GM23248 (cell line): ENCODE data around the gene ZNF266.

Source experiments
- EZH2 ChIP-seq: fragments of 200-600 bp; sonication (generic); IDR thresholded peaks from 2 replicates; pipeline ENCODE4 v1.6.1; 2018; ENCODE audit warnings: antibody characterized with exemption, mild to moderate bottlenecking; ENCODE audit not compliant: insufficient read depth, poor library complexity, severe bottlenecking
- EZH2phosphoT487 ChIP-seq: fragments of 200-600 bp; sonication (generic); IDR thresholded peaks from 2 replicates; pipeline ENCODE4 v1.6.1; 2018; ENCODE audit warnings: antibody characterized with exemption, moderate library complexity, mild to moderate bottlenecking, low read depth; ENCODE audit not compliant: insufficient read depth

DNA sequence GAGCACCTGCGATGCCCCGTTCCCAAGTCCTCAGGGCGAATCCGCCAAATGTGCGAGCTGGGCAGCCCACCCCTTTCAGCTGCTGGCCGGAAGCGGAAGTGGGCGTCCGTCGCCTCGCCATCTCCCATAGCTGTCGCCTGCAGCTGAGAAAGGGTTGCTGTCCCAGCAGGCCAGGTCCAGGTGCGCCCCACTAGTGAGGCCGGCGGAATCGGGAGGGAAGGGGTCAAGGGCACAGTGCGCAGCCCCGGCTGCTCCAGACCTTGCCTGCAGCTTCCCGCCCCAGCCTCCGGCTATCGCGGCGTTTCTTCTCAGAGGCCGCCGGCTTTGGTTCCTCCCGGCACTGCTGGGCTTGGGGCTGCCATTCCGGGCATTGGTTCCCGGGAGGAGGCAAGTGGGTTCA lies 72.5 kb downstream of the ZNF266 start, which contains the start of gene ZNF177:
- no peak for TF ChIP-seq EZH2phosphoT487
- no peak for TF ChIP-seq EZH2
